HL-60 (cell line): ENCODE results near the gene MPG.

Experiments
- GABPA ChIP-seq: IDR thresholded peaks from 2 replicates; pipeline ENCODE4 v1.6.1; 2012; ENCODE audit warnings: low read depth
- POLR2AphosphoS5 ChIP-seq: IDR thresholded peaks from 2 replicates; pipeline ENCODE4 v1.6.1; 2012; ENCODE audit warnings: low read depth
- SPI1 ChIP-seq: IDR thresholded peaks from 2 replicates; pipeline ENCODE4 v1.6.1; 2012; ENCODE audit warnings: low read depth, mild to moderate bottlenecking, borderline replicate concordance
- TF ChIP-seq, protein P1 (sequence below): IDR thresholded peaks from 2 replicates; pipeline ENCODE4 v1.6.1; 2012; ENCODE audit warnings: low read depth; ENCODE audit not compliant: insufficient replicate concordance
- TF ChIP-seq, protein P2 (sequence below): IDR thresholded peaks from one replicate; pipeline ENCODE4 v1.5.1; 2011; ENCODE audit warnings: low read length, control low read depth, inconsistent platforms; ENCODE audit not compliant: insufficient read depth

DNA sequence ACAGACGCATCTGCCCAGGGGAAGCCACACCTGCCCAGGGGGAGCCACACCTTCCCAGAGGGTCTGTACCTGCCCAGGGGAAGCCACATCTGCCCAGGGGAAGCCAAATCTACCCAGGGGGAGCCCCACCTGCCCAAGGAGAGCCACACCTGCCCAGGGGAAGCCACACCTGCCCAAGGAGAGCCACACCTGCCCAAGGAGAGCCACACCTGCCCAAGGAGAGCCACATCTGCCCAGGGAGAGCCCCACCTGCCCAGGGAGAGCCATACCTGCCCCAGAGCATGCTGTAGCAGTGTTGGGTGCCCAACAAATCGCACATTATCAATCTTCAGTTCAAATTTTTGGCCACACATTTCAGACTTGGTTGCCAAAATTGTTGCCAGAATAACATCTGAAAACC lies 40.8 kb downstream of the MPG start:
- TF ChIP-seq SPI1 = no peak
- TF ChIP-seq, protein P1, sequence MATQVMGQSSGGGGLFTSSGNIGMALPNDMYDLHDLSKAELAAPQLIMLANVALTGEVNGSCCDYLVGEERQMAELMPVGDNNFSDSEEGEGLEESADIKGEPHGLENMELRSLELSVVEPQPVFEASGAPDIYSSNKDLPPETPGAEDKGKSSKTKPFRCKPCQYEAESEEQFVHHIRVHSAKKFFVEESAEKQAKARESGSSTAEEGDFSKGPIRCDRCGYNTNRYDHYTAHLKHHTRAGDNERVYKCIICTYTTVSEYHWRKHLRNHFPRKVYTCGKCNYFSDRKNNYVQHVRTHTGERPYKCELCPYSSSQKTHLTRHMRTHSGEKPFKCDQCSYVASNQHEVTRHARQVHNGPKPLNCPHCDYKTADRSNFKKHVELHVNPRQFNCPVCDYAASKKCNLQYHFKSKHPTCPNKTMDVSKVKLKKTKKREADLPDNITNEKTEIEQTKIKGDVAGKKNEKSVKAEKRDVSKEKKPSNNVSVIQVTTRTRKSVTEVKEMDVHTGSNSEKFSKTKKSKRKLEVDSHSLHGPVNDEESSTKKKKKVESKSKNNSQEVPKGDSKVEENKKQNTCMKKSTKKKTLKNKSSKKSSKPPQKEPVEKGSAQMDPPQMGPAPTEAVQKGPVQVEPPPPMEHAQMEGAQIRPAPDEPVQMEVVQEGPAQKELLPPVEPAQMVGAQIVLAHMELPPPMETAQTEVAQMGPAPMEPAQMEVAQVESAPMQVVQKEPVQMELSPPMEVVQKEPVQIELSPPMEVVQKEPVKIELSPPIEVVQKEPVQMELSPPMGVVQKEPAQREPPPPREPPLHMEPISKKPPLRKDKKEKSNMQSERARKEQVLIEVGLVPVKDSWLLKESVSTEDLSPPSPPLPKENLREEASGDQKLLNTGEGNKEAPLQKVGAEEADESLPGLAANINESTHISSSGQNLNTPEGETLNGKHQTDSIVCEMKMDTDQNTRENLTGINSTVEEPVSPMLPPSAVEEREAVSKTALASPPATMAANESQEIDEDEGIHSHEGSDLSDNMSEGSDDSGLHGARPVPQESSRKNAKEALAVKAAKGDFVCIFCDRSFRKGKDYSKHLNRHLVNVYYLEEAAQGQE = no peak
- TF ChIP-seq, protein P2, sequence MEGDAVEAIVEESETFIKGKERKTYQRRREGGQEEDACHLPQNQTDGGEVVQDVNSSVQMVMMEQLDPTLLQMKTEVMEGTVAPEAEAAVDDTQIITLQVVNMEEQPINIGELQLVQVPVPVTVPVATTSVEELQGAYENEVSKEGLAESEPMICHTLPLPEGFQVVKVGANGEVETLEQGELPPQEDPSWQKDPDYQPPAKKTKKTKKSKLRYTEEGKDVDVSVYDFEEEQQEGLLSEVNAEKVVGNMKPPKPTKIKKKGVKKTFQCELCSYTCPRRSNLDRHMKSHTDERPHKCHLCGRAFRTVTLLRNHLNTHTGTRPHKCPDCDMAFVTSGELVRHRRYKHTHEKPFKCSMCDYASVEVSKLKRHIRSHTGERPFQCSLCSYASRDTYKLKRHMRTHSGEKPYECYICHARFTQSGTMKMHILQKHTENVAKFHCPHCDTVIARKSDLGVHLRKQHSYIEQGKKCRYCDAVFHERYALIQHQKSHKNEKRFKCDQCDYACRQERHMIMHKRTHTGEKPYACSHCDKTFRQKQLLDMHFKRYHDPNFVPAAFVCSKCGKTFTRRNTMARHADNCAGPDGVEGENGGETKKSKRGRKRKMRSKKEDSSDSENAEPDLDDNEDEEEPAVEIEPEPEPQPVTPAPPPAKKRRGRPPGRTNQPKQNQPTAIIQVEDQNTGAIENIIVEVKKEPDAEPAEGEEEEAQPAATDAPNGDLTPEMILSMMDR = no peak
- TF ChIP-seq POLR2AphosphoS5 = no peak
- TF ChIP-seq GABPA = no peak
